ENCODE measurements around the gene PHC2. TPM values are rescaled to one million over a fixed set of nuclear protein-coding genes. Genes with fewer than 3 reads are reported as not detected.

PHC2 gene
- total RNA-seq, 1 donor from 2014 or later: 105 TPM

DNA sequence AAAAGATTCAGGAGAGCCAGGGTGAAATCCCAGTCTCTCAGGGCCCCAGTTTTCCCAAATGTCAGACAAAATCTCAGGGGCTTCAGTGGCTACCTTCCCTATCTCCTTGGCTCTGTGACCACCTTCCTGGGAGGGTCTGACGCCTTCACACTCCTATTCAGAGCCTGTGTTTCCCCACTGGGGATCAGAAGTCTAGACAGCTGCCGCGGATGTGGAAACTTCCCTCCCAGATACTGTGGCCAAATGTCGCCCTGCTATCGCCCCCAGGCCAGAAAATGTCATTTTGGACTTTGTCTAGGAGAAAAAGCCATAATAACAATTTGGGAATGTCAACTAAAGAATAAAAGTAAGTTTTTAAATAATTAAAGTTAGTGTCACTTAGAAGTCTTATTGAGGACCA, 125.9 kb downstream of the PHC2 start:
- Histone ChIP-seq H3K4me3 (no peak overlapping the region), H3K27ac (replicated peaks) (no peak overlapping the region), H3K4me1 (peaks cover 28% of the 10 kb centered on the region), H3K27me3 (ENCODE audit: low read depth) (peaks cover 13% of the 10 kb centered on the region), H3K36me3 (peaks cover 1% of the 10 kb centered on the region), H3K9me3 (replicated peaks) (no peaks in the 10 kb centered on the region)
- intact Hi-C loops (cut with micrococcal nuclease): no loop called here
- DNase-seq: no peak
- TF ChIP-seq CTCF (IDR thresholded peaks at IDR 0.05; ENCODE audit: borderline replicate concordance): no peak

- Histone ChIP-seq H3K4me3 (no peak overlapping the region), H3K27ac (replicated peaks) (no peak overlapping the region), H3K27me3 (ENCODE audit: low read depth) (peaks cover 13% of the 10 kb centered on the region), H3K4me1 (peaks cover 36% of the 10 kb centered on the region), H3K36me3 (peaks cover 15% of the 10 kb centered on the region), H3K9me3 (replicated peaks) (no peaks in the 10 kb centered on the region)
- intact Hi-C loops (cut with micrococcal nuclease): no loop called here
- DNase-seq: no peak
- no peak for TF ChIP-seq CTCF (IDR thresholded peaks at IDR 0.05; ENCODE audit: borderline replicate concordance)
Measured at GRCh38 chr1:33302325-33302724, 128.6 kb downstream of the PHC2 start.

- DNase-seq: no peak
- TF ChIP-seq CTCF (IDR thresholded peaks at IDR 0.05; ENCODE audit: borderline replicate concordance): no peak
- no peak overlapping the region for H3K4me3 ChIP-seq
- no peaks in the 10 kb centered on the region for H3K9me3 ChIP-seq (replicated peaks)
- peaks cover 5% of the 10 kb centered on the region for H3K27me3 ChIP-seq (ENCODE audit: low read depth)
- peak overlapping the region; percentile 54 for H3K27ac ChIP-seq (replicated peaks)
- H3K4me1 ChIP-seq: peaks cover 29% of the 10 kb centered on the region
- peaks cover 22% of the 10 kb centered on the region for H3K36me3 ChIP-seq
- intact Hi-C loops (cut with micrococcal nuclease): no loop called here
Measured at GRCh38 chr1:33301273-33301984, 129.5 kb downstream of the PHC2 start.

DNA sequence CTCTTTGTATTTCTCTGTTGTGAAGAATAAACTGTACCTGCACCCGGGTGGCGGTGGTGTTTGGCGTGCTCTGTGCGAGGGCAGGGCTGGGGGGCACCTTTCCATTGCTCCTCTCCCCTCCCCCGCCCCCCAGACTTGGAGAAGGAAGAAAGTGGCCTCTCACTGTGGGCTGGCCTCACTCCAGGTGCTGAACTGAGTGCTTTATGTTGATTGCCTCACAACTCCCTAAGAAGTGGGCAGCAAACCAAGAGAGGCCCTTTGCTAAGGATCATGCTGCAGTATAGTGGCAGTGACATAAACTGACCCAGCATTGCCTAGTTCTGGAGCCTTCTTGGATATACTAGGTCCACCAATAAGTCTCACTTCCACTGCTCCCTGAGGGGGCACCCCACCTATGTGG, 130.2 kb downstream of the PHC2 start:
- peaks cover 29% of the 10 kb centered on the region for H3K4me1 ChIP-seq
- no peak for TF ChIP-seq CTCF (IDR thresholded peaks at IDR 0.05; ENCODE audit: borderline replicate concordance)
- DNase-seq: peak; percentile 44
- intact Hi-C loops (cut with micrococcal nuclease): no loop called here
- peaks cover 30% of the 10 kb centered on the region for H3K36me3 ChIP-seq
- H3K4me3 ChIP-seq: no peak overlapping the region
- no peaks in the 10 kb centered on the region for H3K9me3 ChIP-seq (replicated peaks)
- H3K27ac ChIP-seq (replicated peaks): peak overlapping the region; percentile 54
- H3K27me3 ChIP-seq (ENCODE audit: low read depth): no peaks in the 10 kb centered on the region

GRCh38 chr1:33299461-33300155, 131.3 kb downstream of the PHC2 start:
- H3K27ac ChIP-seq (replicated peaks): no peak overlapping the region
- H3K27me3 ChIP-seq (ENCODE audit: low read depth): no peaks in the 10 kb centered on the region
- no peak overlapping the region for H3K4me3 ChIP-seq
- peaks cover 38% of the 10 kb centered on the region for H3K36me3 ChIP-seq
- no peaks in the 10 kb centered on the region for H3K9me3 ChIP-seq (replicated peaks)
- peaks cover 38% of the 10 kb centered on the region for H3K4me1 ChIP-seq
- no peak for TF ChIP-seq CTCF (IDR thresholded peaks at IDR 0.05; ENCODE audit: borderline replicate concordance)
- intact Hi-C loops (cut with micrococcal nuclease): loop anchor here (5.0 to 10.0 kb wide), 2 partner anchors 68 to 165 kb away; no protein-coding TSS in a partner anchor
- no peak for DNase-seq

Data from left ventricle myocardium inferior (tissue), 1 donor.